Cardiac muscle cell (in vitro differentiated cells and primary cell): ENCODE data around the gene RIPOR2. TPM values are rescaled to one million over a fixed set of nuclear protein-coding genes. Genes with fewer than 3 reads are reported as not detected.

Source experiments
- DNase-seq, 2 donors: peaks; one replicate each; pipeline versions ENCODE4 v3.0.0 to v3.0.0-alpha.2; 2010 to 2017; ENCODE audit warnings: low read depth in 1 of 2, low spot score in 1 of 2
- H3K27ac ChIP-seq: fragments of 200-600 bp; sonication (generic); 2 replicates; pipeline ENCODE4 v1.5.1; 2016
- H3K27me3 ChIP-seq: fragments of 200-600 bp; sonication (generic); 2 replicates; pipeline ENCODE4 v1.6.0; 2016; ENCODE audit warnings: control low read depth
- H3K36me3 ChIP-seq: fragments of 200-600 bp; sonication (generic); 2 replicates; pipeline ENCODE4 v1.5.1; 2016; ENCODE audit warnings: control low read depth
- H3K4me1 ChIP-seq: fragments of 200-600 bp; sonication (generic); 2 replicates; pipeline ENCODE4 v1.8.1; 2017; ENCODE audit warnings: low read depth, mild to moderate bottlenecking, mixed run types
- H3K4me3 ChIP-seq: fragments of 200-600 bp; sonication (generic); 2 replicates; pipeline ENCODE4 v1.5.1; 2016; ENCODE audit warnings: mild to moderate bottlenecking
- H3K9me3 ChIP-seq: fragments of 200-600 bp; sonication (generic); 2 replicates; pipeline ENCODE4 v1.5.1; 2017; ENCODE audit warnings: low read depth, mild to moderate bottlenecking, control low read depth
- polyA plus RNA-seq: library from polyadenylated mRNA; unstranded; fragments of >200 nt; fragmentation: Nextera tagmentation; extraction: Ambion mirVana; gene quantifications from 2 replicates; pipeline ENCODE4 v1.2.1, GENCODE V29; 2016
- total RNA-seq: library from RNA; depleted of rRNA; stranded (reverse); fragments of >200 nt; gene quantifications from 2 replicates; pipeline ENCODE4 v1.2.3, GENCODE V29; 2016
- TF ChIP-seq, protein P1 (sequence below): IDR thresholded peaks from 2 replicates; pipeline ENCODE4 v1.5.1; 2012; ENCODE audit warnings: low read depth, mild to moderate bottlenecking, low read length

RIPOR2 gene
- total and polyA plus RNA-seq, 2 experiments from 2014 or later, result 2.2 to 6.9 TPM

DNA sequence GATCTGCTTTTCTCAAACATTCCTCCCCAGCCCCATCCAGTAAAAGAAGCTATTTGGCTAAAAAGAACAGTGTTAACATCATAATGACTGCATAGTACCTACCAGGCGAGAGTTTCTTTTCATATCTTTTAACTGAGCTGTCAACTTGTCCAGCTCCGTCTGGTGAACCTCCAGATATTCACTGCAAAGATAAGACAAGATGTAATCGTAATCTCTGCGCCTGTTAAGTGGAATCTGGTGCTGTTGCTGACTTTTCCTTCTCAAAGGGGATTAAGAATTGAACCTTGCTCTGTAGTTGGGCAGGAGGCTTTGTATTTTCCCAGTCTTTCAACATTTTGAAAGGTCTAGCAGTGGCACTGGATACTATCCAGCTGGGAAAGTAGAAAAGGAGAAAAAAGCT, 63.0 kb downstream of the RIPOR2 start:
- TF ChIP-seq, protein P1, sequence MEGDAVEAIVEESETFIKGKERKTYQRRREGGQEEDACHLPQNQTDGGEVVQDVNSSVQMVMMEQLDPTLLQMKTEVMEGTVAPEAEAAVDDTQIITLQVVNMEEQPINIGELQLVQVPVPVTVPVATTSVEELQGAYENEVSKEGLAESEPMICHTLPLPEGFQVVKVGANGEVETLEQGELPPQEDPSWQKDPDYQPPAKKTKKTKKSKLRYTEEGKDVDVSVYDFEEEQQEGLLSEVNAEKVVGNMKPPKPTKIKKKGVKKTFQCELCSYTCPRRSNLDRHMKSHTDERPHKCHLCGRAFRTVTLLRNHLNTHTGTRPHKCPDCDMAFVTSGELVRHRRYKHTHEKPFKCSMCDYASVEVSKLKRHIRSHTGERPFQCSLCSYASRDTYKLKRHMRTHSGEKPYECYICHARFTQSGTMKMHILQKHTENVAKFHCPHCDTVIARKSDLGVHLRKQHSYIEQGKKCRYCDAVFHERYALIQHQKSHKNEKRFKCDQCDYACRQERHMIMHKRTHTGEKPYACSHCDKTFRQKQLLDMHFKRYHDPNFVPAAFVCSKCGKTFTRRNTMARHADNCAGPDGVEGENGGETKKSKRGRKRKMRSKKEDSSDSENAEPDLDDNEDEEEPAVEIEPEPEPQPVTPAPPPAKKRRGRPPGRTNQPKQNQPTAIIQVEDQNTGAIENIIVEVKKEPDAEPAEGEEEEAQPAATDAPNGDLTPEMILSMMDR, result no peak
- DNase-seq, result peak; percentile 27 to 31
- H3K27ac ChIP-seq, result peak overlapping the region; percentile 71

DNA sequence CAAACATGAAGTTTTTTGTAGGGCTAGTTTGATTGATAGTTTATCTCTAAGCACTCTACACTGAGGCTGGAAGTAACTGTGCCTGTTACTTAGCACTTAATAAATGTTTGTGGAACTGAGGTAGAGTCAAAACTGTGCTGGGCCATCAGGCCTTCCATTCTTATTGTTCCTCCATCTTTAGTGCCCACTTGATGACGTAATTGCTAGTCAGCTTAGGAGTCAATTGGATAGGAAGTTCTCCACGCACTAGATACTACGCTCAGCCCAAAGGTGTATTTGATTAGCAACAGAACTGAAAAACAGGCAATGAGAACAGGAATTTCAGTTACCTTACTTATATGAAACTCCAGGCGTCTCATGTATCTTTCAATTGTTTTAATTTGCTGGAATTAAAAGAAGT, 67.0 kb downstream of the RIPOR2 start:
- peaks cover 23% of the 10 kb centered on the region for H3K4me1 ChIP-seq
- no peak for DNase-seq
- no peaks in the 10 kb centered on the region for H3K36me3 ChIP-seq
- H3K9me3 ChIP-seq, result no peaks in the 10 kb centered on the region
- no peak overlapping the region for H3K4me3 ChIP-seq
- TF ChIP-seq, protein P1, result no peak
- H3K27me3 ChIP-seq, result no peaks in the 10 kb centered on the region
- no peak overlapping the region for H3K27ac ChIP-seq

More for the DNA sequence above, 63.0 kb downstream of the RIPOR2 start:
- Histone ChIP-seq H3K36me3 (no peaks in the 10 kb centered on the region), H3K9me3 (no peaks in the 10 kb centered on the region), H3K27me3 (no peaks in the 10 kb centered on the region), H3K4me1 (peaks cover 20% of the 10 kb centered on the region), H3K4me3 (no peak overlapping the region)

DNA sequence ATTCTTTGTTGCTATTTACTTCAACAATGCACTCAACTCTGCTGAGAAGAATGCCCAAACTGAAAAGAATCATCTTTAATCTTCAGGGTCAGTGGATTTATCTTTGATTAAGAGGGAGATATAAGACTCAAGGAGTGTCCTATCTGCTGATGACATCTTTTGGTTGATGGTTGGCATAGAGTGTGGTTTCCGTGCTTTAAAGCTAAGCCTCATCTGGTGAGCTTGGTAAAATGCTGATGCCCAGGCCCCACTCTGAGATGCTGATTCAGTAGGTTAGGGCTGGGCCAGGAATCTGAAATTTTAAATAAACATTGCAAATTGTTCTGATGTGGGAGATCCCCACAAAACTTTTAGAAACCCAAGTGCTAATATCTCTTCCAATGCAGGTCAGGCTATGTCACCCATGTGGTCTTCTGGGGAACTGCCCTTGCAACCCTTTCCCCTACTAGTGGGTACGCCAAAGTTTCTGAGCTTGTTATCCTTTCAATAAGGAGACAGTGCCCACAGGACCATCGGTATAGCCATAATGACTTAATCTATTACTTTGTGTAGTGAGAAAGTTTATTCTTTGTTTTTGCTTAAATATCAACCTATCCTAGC, 68.6 kb downstream of the RIPOR2 start:
- Histone ChIP-seq H3K27me3 (no peaks in the 10 kb centered on the region), H3K4me3 (no peak overlapping the region), H3K4me1 (peaks cover 11% of the 10 kb centered on the region), H3K27ac (no peak overlapping the region), H3K36me3 (no peaks in the 10 kb centered on the region), H3K9me3 (no peaks in the 10 kb centered on the region)
- TF ChIP-seq, protein P1, result no peak
- DNase-seq, result no peak

DNA sequence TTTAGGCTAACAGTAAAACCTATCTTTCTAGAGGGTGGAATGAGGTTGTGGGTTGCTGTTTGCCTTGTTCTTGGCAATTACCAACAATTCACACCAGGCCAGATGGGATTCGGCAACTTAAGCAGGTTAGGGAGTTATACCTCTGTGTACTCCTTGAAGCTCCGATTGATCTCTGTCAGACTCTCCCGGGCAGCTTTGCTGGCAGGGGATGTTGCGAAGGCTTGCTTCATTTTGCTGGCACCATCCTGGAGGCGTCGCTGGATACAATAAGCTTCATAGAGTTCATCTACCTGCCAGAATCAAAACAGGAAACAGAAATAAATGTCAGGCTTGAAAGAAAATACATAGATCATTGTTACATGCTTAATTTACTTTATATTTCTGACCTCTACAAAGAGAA, 70.6 kb downstream of the RIPOR2 start:
- no peaks in the 10 kb centered on the region for H3K36me3 ChIP-seq
- no peak for DNase-seq
- no peak overlapping the region for H3K27ac ChIP-seq
- no peaks in the 10 kb centered on the region for H3K9me3 ChIP-seq
- TF ChIP-seq, protein P1, result no peak
- H3K4me3 ChIP-seq, result no peak overlapping the region
- peaks cover 10% of the 10 kb centered on the region for H3K4me1 ChIP-seq
- H3K27me3 ChIP-seq, result no peaks in the 10 kb centered on the region

DNA sequence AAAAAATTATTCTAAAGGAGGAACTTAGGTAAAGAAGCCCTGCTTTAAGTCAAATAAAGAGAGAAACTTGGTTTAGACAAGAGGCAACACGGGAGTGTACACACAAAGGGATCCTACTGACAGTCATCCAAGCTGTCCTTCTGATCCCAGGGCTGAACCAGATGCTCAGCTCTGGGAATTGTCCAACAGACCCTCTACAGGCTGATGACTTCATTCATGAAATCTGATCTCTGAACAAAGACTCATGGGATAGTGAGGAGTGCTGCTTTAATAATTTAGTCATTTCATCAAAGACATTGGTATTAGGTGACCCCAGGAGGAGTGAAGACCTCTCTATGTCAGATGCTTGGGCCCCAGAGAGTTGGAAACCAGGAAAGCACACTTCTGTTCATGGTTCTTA, 71.4 kb downstream of the RIPOR2 start:
- Histone ChIP-seq H3K27me3 (no peaks in the 10 kb centered on the region), H3K27ac (no peak overlapping the region), H3K4me3 (no peak overlapping the region), H3K9me3 (no peaks in the 10 kb centered on the region), H3K4me1 (peaks cover 17% of the 10 kb centered on the region), H3K36me3 (no peaks in the 10 kb centered on the region)
- peak; percentile 10 to 16 for DNase-seq
- TF ChIP-seq, protein P1, result no peak
